Measurements from ENCODE around the gene LONP2. TPM values are rescaled to one million over a fixed set of nuclear protein-coding genes. Genes with fewer than 3 reads are reported as not detected.
A peak's percentile ranks its signal among the peaks of the same experiment; 100 is the strongest.

The LONP2 gene
- total and polyA plus RNA-seq, 9 of the 15 experiments (the other 6 are each of a cell fraction or from before 2014, with no cell fraction given): 8.1 to 41.2 (median 25.6) TPM

DNA sequence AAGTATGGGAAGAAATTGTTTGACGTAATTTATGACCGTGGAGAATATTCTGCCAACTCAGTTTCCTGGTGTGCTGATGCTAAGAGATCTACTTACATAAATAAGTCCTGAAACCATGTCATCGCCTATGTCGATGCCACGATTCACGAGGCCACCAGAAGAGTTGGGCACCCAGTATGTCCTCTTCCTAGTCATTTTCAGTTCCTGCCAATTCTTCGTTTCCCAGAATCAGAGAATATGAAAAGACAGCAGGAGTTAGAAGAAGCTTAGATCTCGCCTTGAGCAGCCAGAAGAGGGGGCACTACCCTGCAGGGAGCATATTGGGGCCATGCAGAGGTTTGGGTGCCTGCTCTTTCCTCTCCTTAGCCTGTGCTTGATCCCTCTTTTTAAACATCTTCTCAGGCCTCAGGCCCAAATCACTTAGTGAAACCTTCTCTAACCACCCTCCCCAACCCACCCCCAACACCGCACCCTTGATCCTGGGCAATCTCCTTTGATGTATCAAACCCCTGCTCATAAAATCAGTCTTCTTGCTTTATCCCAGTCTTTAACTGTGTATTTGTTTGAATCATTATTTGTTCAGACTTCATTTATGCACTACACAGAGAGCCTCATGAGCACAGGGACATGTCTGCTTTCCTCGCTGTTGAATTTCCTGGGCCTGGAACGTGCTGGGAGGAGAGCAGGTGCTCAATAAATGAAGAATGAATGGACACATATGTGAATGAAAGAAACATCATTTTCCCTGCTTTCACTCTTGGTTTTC is 12.2 kb upstream of the LONP2 start (continued):
- no peak for TF ChIP-seq ZBTB1 (CRISPR knock-in tag; IDR thresholded peaks at IDR 0.05; ENCODE audit: borderline replicate concordance, low read depth)
- no peak for TF ChIP-seq ZNF408 (CRISPR knock-in tag; IDR thresholded peaks at IDR 0.05; ENCODE audit: low read depth)
- TF ChIP-seq CEBPG (CRISPR knock-in tag; IDR thresholded peaks at IDR 0.05): no peak
- TF ChIP-seq CEBPG (tag; conservative IDR thresholded peaks at IDR 0.05 in 1 of 2, IDR thresholded peaks at IDR 0.05 in 1 of 2): no peak
- TF ChIP-seq PBX2 (CRISPR knock-in tag; IDR thresholded peaks at IDR 0.05; ENCODE audit: low read depth): no peak
- peak; percentile 58 for TF ChIP-seq PBX2 (tag; conservative IDR thresholded peaks at IDR 0.05; ENCODE audit: low read depth)
- peak; percentile 39; the same call in 1 of the 2 replicates for TF ChIP-seq STAG1 (CRISPR knock-in tag; IDR thresholded peaks at IDR 0.05; ENCODE audit: borderline replicate concordance)
- no peak for TF ChIP-seq ELF2 (CRISPR knock-in tag; IDR thresholded peaks at IDR 0.05)
- TF ChIP-seq YBX1 (IDR thresholded peaks at IDR 0.05): no peak
- TF ChIP-seq CTCFL (IDR thresholded peaks at IDR 0.05; ENCODE audit: borderline replicate concordance, insufficient read depth, low read depth, low read length, poor library complexity, severe bottlenecking): peak; percentile 70
- no peak for TF ChIP-seq ZNF134 (CRISPR knock-in tag; conservative IDR thresholded peaks at IDR 0.05)
- TF ChIP-seq ZNF57 (CRISPR knock-in tag; IDR thresholded peaks at IDR 0.05): no peak
- TF ChIP-seq SIN3B (IDR thresholded peaks at IDR 0.05; ENCODE audit: low read depth): no peak
- TF ChIP-seq THRAP3 (IDR thresholded peaks at IDR 0.05; ENCODE audit: borderline replicate concordance): no peak
- TF ChIP-seq, protein P1, sequence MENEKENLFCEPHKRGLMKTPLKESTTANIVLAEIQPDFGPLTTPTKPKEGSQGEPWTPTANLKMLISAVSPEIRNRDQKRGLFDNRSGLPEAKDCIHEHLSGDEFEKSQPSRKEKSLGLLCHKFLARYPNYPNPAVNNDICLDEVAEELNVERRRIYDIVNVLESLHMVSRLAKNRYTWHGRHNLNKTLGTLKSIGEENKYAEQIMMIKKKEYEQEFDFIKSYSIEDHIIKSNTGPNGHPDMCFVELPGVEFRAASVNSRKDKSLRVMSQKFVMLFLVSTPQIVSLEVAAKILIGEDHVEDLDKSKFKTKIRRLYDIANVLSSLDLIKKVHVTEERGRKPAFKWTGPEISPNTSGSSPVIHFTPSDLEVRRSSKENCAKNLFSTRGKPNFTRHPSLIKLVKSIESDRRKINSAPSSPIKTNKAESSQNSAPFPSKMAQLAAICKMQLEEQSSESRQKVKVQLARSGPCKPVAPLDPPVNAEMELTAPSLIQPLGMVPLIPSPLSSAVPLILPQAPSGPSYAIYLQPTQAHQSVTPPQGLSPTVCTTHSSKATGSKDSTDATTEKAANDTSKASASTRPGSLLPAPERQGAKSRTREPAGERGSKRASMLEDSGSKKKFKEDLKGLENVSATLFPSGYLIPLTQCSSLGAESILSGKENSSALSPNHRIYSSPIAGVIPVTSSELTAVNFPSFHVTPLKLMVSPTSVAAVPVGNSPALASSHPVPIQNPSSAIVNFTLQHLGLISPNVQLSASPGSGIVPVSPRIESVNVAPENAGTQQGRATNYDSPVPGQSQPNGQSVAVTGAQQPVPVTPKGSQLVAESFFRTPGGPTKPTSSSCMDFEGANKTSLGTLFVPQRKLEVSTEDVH (IDR thresholded peaks at IDR 0.05; ENCODE audit: low read depth, partially characterized antibody): no peak
- no peak for TF ChIP-seq ZNF76 (CRISPR knock-in tag; IDR thresholded peaks at IDR 0.05; ENCODE audit: borderline replicate concordance)
- TF ChIP-seq RAD21 (CRISPR knock-in tag; conservative IDR thresholded peaks at IDR 0.05 in 1 of 2, IDR thresholded peaks at IDR 0.05 in 1 of 2): peak; percentile 28 to 64; a peak in 2 of 4 replicates
- TF ChIP-seq MEF2A (IDR thresholded peaks at IDR 0.05; ENCODE audit: control insufficient read depth, low read depth, low read length): no peak
